ENCODE measurements around the gene OTUB2.

OTUB2 gene

DNA sequence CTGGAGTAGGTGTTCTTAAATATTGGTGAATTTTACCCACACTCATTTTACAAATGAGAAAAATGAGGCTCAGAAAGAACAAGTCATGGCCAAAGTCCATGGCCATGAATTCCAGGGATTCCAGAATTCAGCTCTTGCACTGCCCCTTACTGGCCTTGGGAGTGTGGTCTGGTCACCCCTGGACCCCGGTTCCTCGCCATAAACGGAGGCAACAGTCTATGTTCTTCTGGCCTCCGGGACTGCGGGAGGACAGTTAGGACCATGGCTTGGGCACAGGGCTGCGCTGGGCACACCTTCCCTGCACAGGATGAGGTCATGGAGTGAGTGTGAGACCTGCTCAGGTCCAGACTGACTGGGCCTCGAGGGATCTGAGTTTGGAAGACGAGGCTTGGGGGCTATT is 22.1 kb upstream of the OTUB2 start:
- no peak overlapping the region for H3K4me3 ChIP-seq (ENCODE audit: low read length)
- no peaks in the 10 kb centered on the region for H3K9me2 ChIP-seq (replicated peaks; ENCODE audit: control insufficient read depth, low read length)
- H3K4me1 ChIP-seq (ENCODE audit: control insufficient read depth, low read length), result peaks cover 8% of the 10 kb centered on the region
- no peaks in the 10 kb centered on the region for H4K20me1 ChIP-seq (ENCODE audit: control insufficient read depth, insufficient read depth, low read depth, low read length)
- H3F3A ChIP-seq (ENCODE audit: control insufficient read depth, insufficient read depth), result no peaks in the 10 kb centered on the region
- H3K27ac ChIP-seq (ENCODE audit: low read depth, low read length), result no peak overlapping the region
- H3K79me2 ChIP-seq (ENCODE audit: control insufficient read depth, low read length), result no peaks in the 10 kb centered on the region
- peaks cover 7% of the 10 kb centered on the region; the same call in 1 of the 2 replicates for H3K27me3 ChIP-seq (ENCODE audit: control insufficient read depth, low read length)
- no peak for TF ChIP-seq EZH2phosphoT487 (IDR thresholded peaks at IDR 0.05; ENCODE audit: borderline replicate concordance, low read length)
- TF ChIP-seq, protein P1, sequence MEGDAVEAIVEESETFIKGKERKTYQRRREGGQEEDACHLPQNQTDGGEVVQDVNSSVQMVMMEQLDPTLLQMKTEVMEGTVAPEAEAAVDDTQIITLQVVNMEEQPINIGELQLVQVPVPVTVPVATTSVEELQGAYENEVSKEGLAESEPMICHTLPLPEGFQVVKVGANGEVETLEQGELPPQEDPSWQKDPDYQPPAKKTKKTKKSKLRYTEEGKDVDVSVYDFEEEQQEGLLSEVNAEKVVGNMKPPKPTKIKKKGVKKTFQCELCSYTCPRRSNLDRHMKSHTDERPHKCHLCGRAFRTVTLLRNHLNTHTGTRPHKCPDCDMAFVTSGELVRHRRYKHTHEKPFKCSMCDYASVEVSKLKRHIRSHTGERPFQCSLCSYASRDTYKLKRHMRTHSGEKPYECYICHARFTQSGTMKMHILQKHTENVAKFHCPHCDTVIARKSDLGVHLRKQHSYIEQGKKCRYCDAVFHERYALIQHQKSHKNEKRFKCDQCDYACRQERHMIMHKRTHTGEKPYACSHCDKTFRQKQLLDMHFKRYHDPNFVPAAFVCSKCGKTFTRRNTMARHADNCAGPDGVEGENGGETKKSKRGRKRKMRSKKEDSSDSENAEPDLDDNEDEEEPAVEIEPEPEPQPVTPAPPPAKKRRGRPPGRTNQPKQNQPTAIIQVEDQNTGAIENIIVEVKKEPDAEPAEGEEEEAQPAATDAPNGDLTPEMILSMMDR (IDR thresholded peaks at IDR 0.05; ENCODE audit: low read depth, low read length, poor library complexity, severe bottlenecking), result no peak
- H3K4me2 ChIP-seq (ENCODE audit: low read length), result no peak overlapping the region
- H3K36me3 ChIP-seq (ENCODE audit: control insufficient read depth, low read length), result no peaks in the 10 kb centered on the region
- no peaks in the 10 kb centered on the region for H3K9me3 ChIP-seq (ENCODE audit: control insufficient read depth, insufficient read depth, low read length)

DNA sequence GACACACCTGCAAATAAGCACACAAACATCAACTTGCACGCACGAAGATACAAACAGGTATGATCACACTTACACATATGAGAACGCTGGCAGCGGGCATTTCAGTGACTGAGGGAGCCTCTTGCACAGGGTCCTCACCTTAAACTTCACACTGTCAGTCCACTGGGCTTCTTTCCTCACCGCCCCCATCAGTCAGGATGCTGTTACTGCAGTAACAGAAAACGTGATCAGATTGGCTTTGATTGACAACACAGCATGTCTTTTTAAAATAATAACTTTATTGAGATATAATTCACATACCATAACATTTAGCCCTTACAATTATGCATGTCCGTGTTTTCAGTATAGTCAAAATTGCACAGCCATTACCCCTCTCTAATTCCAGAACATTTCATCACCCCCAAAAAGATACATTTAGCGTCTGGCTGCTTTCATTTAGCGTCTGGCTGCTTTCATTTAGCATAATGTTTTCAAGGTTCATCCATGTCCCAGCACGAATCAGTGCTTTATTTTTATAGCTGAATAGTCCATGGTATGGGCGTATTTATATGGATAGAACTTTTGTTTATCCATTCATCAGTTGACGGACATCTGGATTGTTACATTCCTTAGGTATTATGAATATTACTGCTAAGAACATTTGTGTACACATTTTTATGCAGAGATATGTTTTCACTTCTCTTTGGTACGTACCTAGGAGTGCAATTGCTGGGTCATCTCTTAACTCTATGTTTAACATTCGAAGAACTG is 20.6 kb upstream of the OTUB2 start:
- Histone ChIP-seq H3K36me3 (ENCODE audit: control insufficient read depth, low read length) (no peaks in the 10 kb centered on the region), H4K20me1 (ENCODE audit: control insufficient read depth, insufficient read depth, low read depth, low read length) (no peaks in the 10 kb centered on the region), H3K4me3 (ENCODE audit: low read length) (no peak overlapping the region), H3K4me2 (ENCODE audit: low read length) (no peak overlapping the region), H3F3A (ENCODE audit: control insufficient read depth, insufficient read depth) (no peaks in the 10 kb centered on the region), H3K27me3 (ENCODE audit: control insufficient read depth, low read length) (peaks cover 7% of the 10 kb centered on the region), H3K4me1 (ENCODE audit: control insufficient read depth, low read length) (peaks cover 8% of the 10 kb centered on the region), H3K79me2 (ENCODE audit: control insufficient read depth, low read length) (no peaks in the 10 kb centered on the region), H3K9me3 (ENCODE audit: control insufficient read depth, insufficient read depth, low read length) (no peaks in the 10 kb centered on the region), H3K27ac (ENCODE audit: low read depth, low read length) (no peak overlapping the region), H3K9me2 (replicated peaks; ENCODE audit: control insufficient read depth, low read length) (no peaks in the 10 kb centered on the region)
- no peak for TF ChIP-seq EZH2phosphoT487 (IDR thresholded peaks at IDR 0.05; ENCODE audit: borderline replicate concordance, low read length)
- TF ChIP-seq, protein P1 (IDR thresholded peaks at IDR 0.05; ENCODE audit: low read depth, low read length, poor library complexity, severe bottlenecking), result peak; percentile 74

DNA sequence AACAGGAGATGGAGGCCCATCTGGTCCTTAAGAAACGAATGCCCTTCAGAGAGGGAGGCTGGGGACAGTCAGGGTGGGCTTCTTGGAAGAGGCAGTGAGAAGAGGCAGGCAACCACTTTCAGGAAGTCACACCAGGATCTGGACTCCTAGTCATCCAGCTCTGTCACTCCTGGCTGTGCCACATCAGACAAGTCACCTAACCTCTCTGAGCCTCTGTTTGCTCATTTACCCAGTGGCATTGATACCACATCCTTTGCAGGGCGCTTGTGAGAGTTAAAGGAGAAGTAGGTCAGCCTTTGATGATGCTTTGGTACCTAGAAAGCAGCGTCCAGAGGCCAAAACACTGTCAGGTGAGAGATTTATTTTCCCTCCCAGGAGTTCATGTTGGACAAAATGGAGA is 17.9 kb upstream of the OTUB2 start:
- Histone ChIP-seq H3K27me3 (ENCODE audit: control insufficient read depth, low read length) (peaks cover 14% of the 10 kb centered on the region), H4K20me1 (ENCODE audit: control insufficient read depth, insufficient read depth, low read depth, low read length) (no peaks in the 10 kb centered on the region), H3K27ac (ENCODE audit: low read depth, low read length) (no peak overlapping the region), H3K4me1 (ENCODE audit: control insufficient read depth, low read length) (peaks cover 10% of the 10 kb centered on the region), H3K36me3 (ENCODE audit: control insufficient read depth, low read length) (no peaks in the 10 kb centered on the region), H3K9me3 (ENCODE audit: control insufficient read depth, insufficient read depth, low read length) (no peaks in the 10 kb centered on the region), H3K4me3 (ENCODE audit: low read length) (no peak overlapping the region), H3K4me2 (ENCODE audit: low read length) (no peak overlapping the region), H3K79me2 (ENCODE audit: control insufficient read depth, low read length) (no peaks in the 10 kb centered on the region), H3F3A (ENCODE audit: control insufficient read depth, insufficient read depth) (no peaks in the 10 kb centered on the region), H3K9me2 (replicated peaks; ENCODE audit: control insufficient read depth, low read length) (no peaks in the 10 kb centered on the region)
- TF ChIP-seq, protein P1 (IDR thresholded peaks at IDR 0.05; ENCODE audit: low read depth, low read length, poor library complexity, severe bottlenecking), result no peak
- no peak for TF ChIP-seq EZH2phosphoT487 (IDR thresholded peaks at IDR 0.05; ENCODE audit: borderline replicate concordance, low read length)
